H9 (cell line): ENCODE data around the gene PANX2. TPM values are rescaled to one million over a fixed set of nuclear protein-coding genes. Genes with fewer than 3 reads are reported as not detected.

Experiments
- DNase-seq: peaks from one replicate; pipeline ENCODE4 v3.0.0-alpha.2; 2017
- H2AFZ ChIP-seq: one replicate; pipeline ENCODE4 v1.6.1; 2013; ENCODE audit warnings: mild to moderate bottlenecking, low read length, control low read depth, moderate library complexity
- H2AK5ac ChIP-seq: 2 replicates; pipeline ENCODE4 v1.6.1; 2013; ENCODE audit warnings: low read length, control low read depth, mixed read lengths; ENCODE audit not compliant: insufficient read length
- H2BK120ac ChIP-seq: one replicate; pipeline ENCODE4 v1.6.1; 2013; ENCODE audit warnings: low read depth, mild to moderate bottlenecking, low read length, control low read depth, inconsistent platforms; ENCODE audit not compliant: poor library complexity, severe bottlenecking
- H2BK12ac ChIP-seq: 2 replicates; pipeline ENCODE4 v1.6.1; 2013; ENCODE audit warnings: low read length, control low read depth, mixed read lengths, low read depth; ENCODE audit not compliant: insufficient read length
- H2BK15ac ChIP-seq: 2 replicates; pipeline ENCODE4 v1.6.1; 2013; ENCODE audit warnings: low read depth, low read length, control low read depth
- H2BK20ac ChIP-seq: one replicate; pipeline ENCODE4 v1.6.1; 2013; ENCODE audit warnings: low read depth, mild to moderate bottlenecking, low read length, control low read depth, inconsistent platforms; ENCODE audit not compliant: poor library complexity, severe bottlenecking
- H2BK5ac ChIP-seq: 2 replicates; pipeline ENCODE4 v1.6.1; 2013; ENCODE audit warnings: low read length, control low read depth, mixed read lengths; ENCODE audit not compliant: insufficient read length
- H3K14ac ChIP-seq: 2 replicates; pipeline ENCODE4 v1.6.1; 2013; ENCODE audit warnings: low read length, control low read depth; ENCODE audit not compliant: insufficient read depth
- H3K18ac ChIP-seq: 2 replicates; pipeline ENCODE4 v1.6.1; 2013; ENCODE audit warnings: low read depth, mild to moderate bottlenecking, mixed read lengths, low read length, control low read depth; ENCODE audit not compliant: insufficient read length
- H3K23ac ChIP-seq: 2 replicates; pipeline ENCODE4 v1.6.1; 2013; ENCODE audit warnings: low read length, control low read depth, mixed read lengths, low read depth; ENCODE audit not compliant: insufficient read length
- H3K23me2 ChIP-seq: 2 replicates; pipeline ENCODE4 v1.6.1; 2013; ENCODE audit warnings: low read depth, mild to moderate bottlenecking, mixed read lengths, low read length, control low read depth; ENCODE audit not compliant: insufficient read length, poor library complexity, severe bottlenecking
- H3K27ac ChIP-seq: 2 replicates; pipeline ENCODE4 v1.5.1; 2013; ENCODE audit warnings: low read length, control low read depth, mixed read lengths, low read depth; ENCODE audit not compliant: insufficient read length
- H3K27me3 ChIP-seq: 2 replicates; pipeline ENCODE4 v1.6.1; 2013; ENCODE audit warnings: low read length, control low read depth, inconsistent platforms; ENCODE audit not compliant: insufficient read depth
- H3K4ac ChIP-seq: 2 replicates; pipeline ENCODE4 v1.6.1; 2013; ENCODE audit warnings: low read depth, mild to moderate bottlenecking, control low read depth, inconsistent platforms, low read length, moderate library complexity
- H3K4me1 ChIP-seq: 2 replicates; pipeline ENCODE4 v1.6.1; 2013; ENCODE audit warnings: low read length, control low read depth, inconsistent platforms; ENCODE audit not compliant: insufficient read depth
- H3K4me2 ChIP-seq: 2 replicates; pipeline ENCODE4 v1.6.1; 2013; ENCODE audit warnings: low read length, control low read depth, mixed read lengths; ENCODE audit not compliant: insufficient read length, insufficient read depth
- H3K56ac ChIP-seq: 2 replicates; pipeline ENCODE4 v1.6.1; 2013; ENCODE audit warnings: low read depth, mild to moderate bottlenecking, mixed read lengths, low read length, control low read depth; ENCODE audit not compliant: insufficient read length
- H3K79me1 ChIP-seq: 2 replicates; pipeline ENCODE4 v1.6.1; 2013; ENCODE audit warnings: low read depth, mild to moderate bottlenecking, moderate library complexity, low read length, control low read depth, inconsistent platforms; ENCODE audit not compliant: insufficient read depth, poor library complexity, severe bottlenecking
- H3K79me2 ChIP-seq: 2 replicates; pipeline ENCODE4 v1.6.1; 2013; ENCODE audit warnings: low read length, control low read depth, inconsistent platforms; ENCODE audit not compliant: insufficient read depth
- H3K9ac ChIP-seq: 2 replicates; pipeline ENCODE4 v1.6.1; 2013; ENCODE audit warnings: low read length, control low read depth, mixed read lengths; ENCODE audit not compliant: insufficient read length; ENCODE audit errors: extremely low read depth
- H3K9me3 ChIP-seq: one replicate; pipeline ENCODE4 v1.6.1; 2013; ENCODE audit warnings: low read depth, low read length, inconsistent platforms; ENCODE audit not compliant: control insufficient read depth
- H3T11ph ChIP-seq: one replicate; pipeline ENCODE4 v1.6.1; 2013; ENCODE audit warnings: mild to moderate bottlenecking, low read length, control low read depth, inconsistent platforms
- H4K20me1 ChIP-seq: one replicate; pipeline ENCODE4 v1.6.1; 2013; ENCODE audit not compliant: control insufficient read depth, insufficient read length, insufficient read depth
- H4K5ac ChIP-seq: 2 replicates; pipeline ENCODE4 v1.6.1; 2013; ENCODE audit warnings: low read depth, mild to moderate bottlenecking, mixed read lengths, low read length, control low read depth; ENCODE audit not compliant: insufficient read length
- H4K8ac ChIP-seq: replicated peaks from 2 replicates; pipeline ENCODE4 v1.6.1; 2013; ENCODE audit warnings: low read length, control low read depth, mixed read lengths, low read depth; ENCODE audit not compliant: insufficient read length
- H4K91ac ChIP-seq: 2 replicates; pipeline ENCODE4 v1.6.1; 2013; ENCODE audit warnings: low read depth, mild to moderate bottlenecking, moderate library complexity, mixed read lengths, low read length, control low read depth; ENCODE audit not compliant: insufficient read length
- H3K27ac Mint-ChIP-seq, 3 experiments: 2 replicates in 2 of 3; 3 replicates in 1 of 3; pipeline ENCODE4 v1.8.0; 2020 to 2021; ENCODE audit warnings: mixed read lengths in 3 of 3, mild to moderate bottlenecking in 1 of 3, moderate library complexity in 1 of 3
- H3K27me3 Mint-ChIP-seq: 2 replicates; pipeline ENCODE4 v1.8.0; 2021; ENCODE audit warnings: low read depth, mild to moderate bottlenecking, moderate library complexity, mixed read lengths
- H3K36me3 Mint-ChIP-seq, 3 experiments: 2 replicates in 2 of 3; 3 replicates in 1 of 3; pipeline ENCODE4 v1.8.0; 2020 to 2021; ENCODE audit warnings: low read depth in 3 of 3, mixed read lengths in 3 of 3; ENCODE audit not compliant: insufficient read depth in 1 of 3
- H3K4me1 Mint-ChIP-seq, 2 experiments: 2 replicates each; pipeline ENCODE4 v1.8.0; 2020; ENCODE audit warnings: mixed read lengths in 2 of 2
- H3K4me3 Mint-ChIP-seq, 2 experiments: 2 replicates in 1 of 2; 3 replicates in 1 of 2; pipeline ENCODE4 v1.8.0; 2020 to 2021; ENCODE audit warnings: mild to moderate bottlenecking in 2 of 2, mixed read lengths in 2 of 2, moderate library complexity in 1 of 2
- H3K9me3 Mint-ChIP-seq, 2 experiments: 2 replicates in 1 of 2; 3 replicates in 1 of 2; pipeline ENCODE4 v1.8.0; 2020; ENCODE audit warnings: mild to moderate bottlenecking in 2 of 2, mixed read lengths in 2 of 2, moderate library complexity in 1 of 2
- WGBS: extraction: QIAGEN DNeasy Blood & Tissue Kit; methylation state at CpG from one replicate; pipeline ENCODE4 v1.1.7; 2013; ENCODE audit warnings: missing lambda C conversion rate, low lambda C conversion rate, mixed read lengths; ENCODE audit not compliant: insufficient read length; ENCODE audit errors: extremely low coverage; 5-methylcytosine and 5-hydroxymethylcytosine counted together
- total RNA-seq: library from RNA; stranded (reverse); gene quantifications from 2 replicates; pipeline ENCODE4 v1.2.1, GENCODE V29; 2021
- TF ChIP-seq, protein P1 (sequence below): fragments of 200-600 bp; sonication (generic); conservative IDR thresholded peaks from 3 replicates; pipeline ENCODE4 v1.8.0; 2021; ENCODE audit warnings: antibody characterized with exemption, mild to moderate bottlenecking

The PANX2 gene
- total RNA-seq, 1 experiment from 2014 or later, result 8.0 TPM

DNA sequence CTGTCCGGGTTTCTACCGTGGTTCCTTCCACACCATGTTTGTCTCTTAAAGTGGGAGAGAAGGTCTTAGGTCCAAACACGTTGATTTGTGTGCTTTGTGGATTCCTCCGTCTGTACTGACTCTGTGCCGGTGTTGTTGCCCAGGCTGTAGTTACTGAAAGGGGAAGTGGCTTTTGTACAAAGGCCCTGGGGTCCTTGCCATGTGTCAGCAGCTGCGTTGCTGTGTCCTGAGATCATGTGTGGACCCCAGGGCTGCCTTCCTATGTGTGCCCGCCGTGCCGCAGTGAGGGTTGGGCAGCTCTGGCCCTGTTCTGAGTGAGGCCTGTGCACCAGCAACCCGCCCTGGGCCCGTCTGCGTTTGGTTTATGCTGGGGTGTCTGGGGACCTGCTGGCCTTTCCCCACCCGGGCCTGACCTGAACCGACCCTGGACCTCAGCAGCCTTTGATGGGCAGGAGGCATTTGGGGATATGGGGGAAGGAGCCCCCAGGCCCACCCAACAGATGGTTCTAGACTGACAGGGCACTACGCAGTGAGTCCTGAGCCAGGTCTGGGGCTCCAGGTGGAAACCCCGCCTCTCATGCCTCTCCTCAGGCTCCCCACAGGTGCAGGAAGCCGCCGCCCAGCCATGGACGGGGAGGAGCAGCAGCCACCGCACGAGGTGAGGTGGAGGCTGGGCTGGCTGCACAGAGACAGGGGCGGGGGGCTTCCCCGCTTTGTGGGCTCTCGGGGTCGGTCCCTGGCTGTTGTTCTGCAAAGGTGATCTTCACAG, 22.1 kb downstream of the PANX2 start:
- no peak overlapping the region for H2BK12ac ChIP-seq
- no peak for DNase-seq
- Mint-ChIP-seq H3K4me1 (peaks cover 4 to 17% of the 10 kb centered on the region in 2 experiments; a peak in 3 of 4 replicates), H3K36me3 (peaks cover 4 to 17% (median 7%) of the 10 kb centered on the region in 3 experiments), H3K9me3 (no peaks in the 10 kb centered on the region), H3K27ac (peak overlapping the region in 2 of 3 experiments; percentile 5 to 57; a peak in 2 of 7 replicates), H3K4me3 (no peak overlapping the region), H3K27me3 (no peaks in the 10 kb centered on the region)
- no peak overlapping the region for H3K9ac ChIP-seq
- no peak overlapping the region for H2BK120ac ChIP-seq
- H3K27ac ChIP-seq, result no peak overlapping the region
- H4K20me1 ChIP-seq, result no peaks in the 10 kb centered on the region
- H2AFZ ChIP-seq, result no peak overlapping the region
- no peak overlapping the region for H4K5ac ChIP-seq
- no CpG with 5 or more reads among the region's 25 CpGs for WGBS
- H3K4ac ChIP-seq, result no peak overlapping the region
- H3K79me2 ChIP-seq, result no peaks in the 10 kb centered on the region; the same call in 1 of the 2 replicates
- no peak overlapping the region for H4K91ac ChIP-seq
- no peak overlapping the region for H3K4me2 ChIP-seq
- no peak overlapping the region for H2BK15ac ChIP-seq
- H3K23ac ChIP-seq, result no peak overlapping the region
- H2BK20ac ChIP-seq, result no peak overlapping the region
- H2AK5ac ChIP-seq, result no peak overlapping the region
- no peak overlapping the region for H3T11ph ChIP-seq
- H3K56ac ChIP-seq, result no peak overlapping the region
- H4K8ac ChIP-seq, result no peak overlapping the region
- H3K18ac ChIP-seq, result no peak overlapping the region
- H2BK5ac ChIP-seq, result no peak overlapping the region
- TF ChIP-seq, protein P1, sequence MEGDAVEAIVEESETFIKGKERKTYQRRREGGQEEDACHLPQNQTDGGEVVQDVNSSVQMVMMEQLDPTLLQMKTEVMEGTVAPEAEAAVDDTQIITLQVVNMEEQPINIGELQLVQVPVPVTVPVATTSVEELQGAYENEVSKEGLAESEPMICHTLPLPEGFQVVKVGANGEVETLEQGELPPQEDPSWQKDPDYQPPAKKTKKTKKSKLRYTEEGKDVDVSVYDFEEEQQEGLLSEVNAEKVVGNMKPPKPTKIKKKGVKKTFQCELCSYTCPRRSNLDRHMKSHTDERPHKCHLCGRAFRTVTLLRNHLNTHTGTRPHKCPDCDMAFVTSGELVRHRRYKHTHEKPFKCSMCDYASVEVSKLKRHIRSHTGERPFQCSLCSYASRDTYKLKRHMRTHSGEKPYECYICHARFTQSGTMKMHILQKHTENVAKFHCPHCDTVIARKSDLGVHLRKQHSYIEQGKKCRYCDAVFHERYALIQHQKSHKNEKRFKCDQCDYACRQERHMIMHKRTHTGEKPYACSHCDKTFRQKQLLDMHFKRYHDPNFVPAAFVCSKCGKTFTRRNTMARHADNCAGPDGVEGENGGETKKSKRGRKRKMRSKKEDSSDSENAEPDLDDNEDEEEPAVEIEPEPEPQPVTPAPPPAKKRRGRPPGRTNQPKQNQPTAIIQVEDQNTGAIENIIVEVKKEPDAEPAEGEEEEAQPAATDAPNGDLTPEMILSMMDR, result no peak
- no peaks in the 10 kb centered on the region for H3K23me2 ChIP-seq
- H3K14ac ChIP-seq, result no peak overlapping the region
- no peaks in the 10 kb centered on the region for H3K79me1 ChIP-seq
- no peaks in the 10 kb centered on the region for H3K9me3 ChIP-seq
- no peaks in the 10 kb centered on the region for H3K27me3 ChIP-seq
- no peaks in the 10 kb centered on the region for H3K4me1 ChIP-seq
